IgD-negative memory B cell (primary cell): Measurements from ENCODE around the gene DSG3. TPM values are rescaled to one million over a fixed set of nuclear protein-coding genes. Genes with fewer than 3 reads are reported as not detected.
A peak's percentile ranks its signal among the peaks of the same experiment; 100 is the strongest.
"Not testable (repeated sequence)": the region's sequence is repeated elsewhere in the genome, so short reads cannot be mapped to it uniquely, and the experiment has no call there.

Experiments
- H3K27ac Mint-ChIP-seq, 3 donors: one replicate each; pipeline ENCODE4 v1.8.0; 2020 to 2022; ENCODE audit warnings: mild to moderate bottlenecking in 3 of 3, mixed read lengths in 3 of 3, moderate library complexity in 1 of 3
- H3K27me3 Mint-ChIP-seq: one replicate; pipeline ENCODE4 v1.8.0; 2021; ENCODE audit warnings: mixed read lengths
- H3K36me3 Mint-ChIP-seq: one replicate; pipeline ENCODE4 v1.8.0; 2020; ENCODE audit warnings: mild to moderate bottlenecking, mixed read lengths
- H3K4me1 Mint-ChIP-seq, 3 donors: one replicate each; pipeline ENCODE4 v1.8.0; 2020 to 2022; ENCODE audit warnings: mixed read lengths in 3 of 3, mild to moderate bottlenecking in 1 of 3
- H3K4me3 Mint-ChIP-seq, 4 donors: one replicate each; pipeline ENCODE4 v1.8.0; 2020 to 2022; ENCODE audit warnings: mild to moderate bottlenecking in 4 of 4, mixed read lengths in 4 of 4, moderate library complexity in 3 of 4
- H3K9me3 Mint-ChIP-seq, 3 donors: one replicate each; pipeline ENCODE4 v1.8.0; 2020 to 2021; ENCODE audit warnings: mixed read lengths in 3 of 3, mild to moderate bottlenecking in 1 of 3
- polyA plus RNA-seq: library from polyadenylated mRNA; unstranded; fragments of 300-500 nt; fragmentation: Illumina TruSeq; gene quantifications from one replicate; pipeline ENCODE4 v1.2.3, GENCODE V29; 2021

The DSG3 gene
- polyA plus RNA-seq, 1 donor from 2014 or later = 0.04 TPM

DNA sequence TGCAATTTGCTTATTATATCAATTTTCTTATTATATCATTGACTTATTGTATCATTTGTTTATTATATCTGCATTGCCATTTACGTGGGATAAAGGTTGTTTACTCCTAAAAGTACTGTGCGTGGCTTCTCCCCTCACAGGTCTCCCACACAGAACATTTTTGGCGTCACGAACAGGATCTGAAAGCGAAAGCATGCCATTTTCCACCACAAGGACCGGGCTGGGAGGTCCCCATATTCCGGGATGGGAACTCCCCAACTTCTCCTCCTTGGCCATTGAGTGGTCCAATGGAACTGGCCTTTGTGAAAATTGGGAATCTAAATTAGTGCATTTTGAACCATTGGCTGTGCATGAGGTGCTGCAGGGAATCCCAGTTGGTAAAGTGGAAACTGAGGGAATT is 45.6 kb downstream of the DSG3 start:
- Mint-ChIP-seq H3K9me3 (no peaks in the 10 kb centered on the region), H3K4me1 (no peaks in the 10 kb centered on the region), H3K36me3 (no peaks in the 10 kb centered on the region), H3K27me3 (peaks cover 14% of the 10 kb centered on the region), H3K27ac (no peak overlapping the region), H3K4me3 (no peak overlapping the region)

GRCh38 chr18:31493941-31494340 is 46.4 kb downstream of the DSG3 start:
- Mint-ChIP-seq H3K9me3 (no peaks in the 10 kb centered on the region), H3K4me1 (peaks cover 0 to 4% (median 3%) of the 10 kb centered on the region in 3 donors), H3K36me3 (no peaks in the 10 kb centered on the region), H3K27ac (no peak overlapping the region), H3K4me3 (no peak overlapping the region), H3K27me3 (peaks cover 19% of the 10 kb centered on the region)

- not testable (repeated sequence) for H3K4me1 Mint-ChIP-seq, H3K36me3 Mint-ChIP-seq, H3K27ac Mint-ChIP-seq, H3K4me3 Mint-ChIP-seq, H3K9me3 Mint-ChIP-seq
- H3K27me3 Mint-ChIP-seq = peaks cover 26% of the 10 kb centered on the region
These were observed 47.2 kb downstream of the DSG3 start for GRCh38 chr18:31494705-31495244.

- Mint-ChIP-seq H3K9me3 (no peaks in the 10 kb centered on the region), H3K4me3 (peak overlapping the region in 2 of 4 donors; percentile 32 to 65), H3K27ac (no peak overlapping the region), H3K27me3 (peaks cover 29% of the 10 kb centered on the region), H3K4me1 (peaks cover 0 to 9% (median 8%) of the 10 kb centered on the region in 3 donors), H3K36me3 (no peaks in the 10 kb centered on the region)
These were observed 49.9 kb downstream of the DSG3 start for GRCh38 chr18:31497404-31497835.

GRCh38 chr18:31497836-31498573 is 50.5 kb downstream of the DSG3 start, which contains the start of gene DSG2:
Gene DSG2 (plus strand): TSS chr18:31498177. CDS start chr18:31498252, 75 bp downstream.
- H3K27ac Mint-ChIP-seq = no peak within 1 kb of the TSS
- no peaks in the 10 kb centered on the region for H3K36me3 Mint-ChIP-seq
- H3K4me1 Mint-ChIP-seq = peaks cover 0 to 9% (median 8%) of the 10 kb centered on the region in 3 donors
- peaks cover 29% of the 10 kb centered on the region for H3K27me3 Mint-ChIP-seq
- H3K9me3 Mint-ChIP-seq = no peaks in the 10 kb centered on the region
- peak within 1 kb of the TSS in 3 of 4 donors; percentile 61 to 81 (median 69) for H3K4me3 Mint-ChIP-seq

- Mint-ChIP-seq H3K9me3 (no peaks in the 10 kb centered on the region), H3K27ac (no peak overlapping the region), H3K36me3 (no peaks in the 10 kb centered on the region), H3K4me3 (peak overlapping the region in 3 of 4 donors; percentile 61 to 81 (median 69)), H3K4me1 (peaks cover 0 to 9% (median 8%) of the 10 kb centered on the region in 3 donors), H3K27me3 (peaks cover 29% of the 10 kb centered on the region)
These were observed 51.3 kb downstream of the DSG3 start for GRCh38 chr18:31498574-31499524.

DNA sequence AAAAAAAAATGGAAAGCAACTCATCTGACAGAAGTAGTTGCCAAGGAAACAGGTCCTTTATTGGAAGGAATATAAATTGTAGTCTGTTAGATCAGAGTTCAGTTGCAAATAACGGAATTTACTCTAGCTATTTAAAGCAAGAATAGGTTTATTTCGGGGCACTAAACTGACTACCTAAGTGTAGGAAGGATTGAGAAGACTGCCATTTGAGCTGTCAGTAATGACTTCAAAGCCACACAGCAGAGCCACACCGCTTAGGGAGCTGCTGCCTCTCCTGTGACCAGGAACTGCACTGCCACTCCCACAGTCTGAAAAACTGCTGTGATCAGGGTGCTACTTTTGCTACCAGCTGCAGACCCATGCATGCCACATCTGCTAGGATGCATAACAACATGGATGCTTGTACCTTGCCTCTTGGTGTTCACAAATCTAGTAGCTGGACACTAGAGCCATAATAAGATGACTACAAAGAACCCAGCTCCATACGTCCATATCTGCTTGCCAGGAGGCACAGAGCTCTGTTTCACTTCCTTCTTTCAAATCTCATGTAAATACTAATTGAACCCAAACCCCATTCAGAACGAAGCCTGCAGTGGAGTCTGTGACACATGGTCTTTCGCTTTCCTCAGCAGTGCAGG is 52.6 kb downstream of the DSG3 start:
- Mint-ChIP-seq H3K36me3 (no peaks in the 10 kb centered on the region), H3K4me1 (peaks cover 0 to 9% (median 8%) of the 10 kb centered on the region in 3 donors), H3K27ac (no peak overlapping the region), H3K9me3 (no peaks in the 10 kb centered on the region), H3K4me3 (no peak overlapping the region), H3K27me3 (peaks cover 24% of the 10 kb centered on the region)

DNA sequence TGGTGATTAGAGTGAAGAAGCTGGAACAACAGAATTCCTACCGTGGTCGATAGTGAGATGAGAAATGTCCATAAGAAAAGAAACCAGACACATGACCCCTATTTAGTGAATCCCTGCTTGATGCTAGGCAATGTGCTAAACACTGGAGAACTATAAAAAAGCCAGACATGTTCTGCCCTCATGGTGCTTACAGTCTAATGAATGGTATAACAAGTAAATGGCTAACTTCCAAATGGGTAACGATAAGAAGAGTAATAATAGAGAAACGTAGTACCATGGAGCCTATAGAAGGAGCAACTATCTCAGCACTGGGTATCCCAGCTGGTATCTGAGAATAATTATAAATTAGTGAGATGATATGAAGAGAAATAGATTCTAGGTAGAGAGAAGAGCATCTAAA is 55.5 kb downstream of the DSG3 start:
- Mint-ChIP-seq H3K4me1 (peaks cover 0 to 9% (median 8%) of the 10 kb centered on the region in 3 donors), H3K4me3 (no peak overlapping the region), H3K27me3 (peaks cover 16% of the 10 kb centered on the region), H3K36me3 (no peaks in the 10 kb centered on the region), H3K27ac (no peak overlapping the region), H3K9me3 (peaks cover 0 to 3% (median 0%) of the 10 kb centered on the region in 3 donors)

DNA sequence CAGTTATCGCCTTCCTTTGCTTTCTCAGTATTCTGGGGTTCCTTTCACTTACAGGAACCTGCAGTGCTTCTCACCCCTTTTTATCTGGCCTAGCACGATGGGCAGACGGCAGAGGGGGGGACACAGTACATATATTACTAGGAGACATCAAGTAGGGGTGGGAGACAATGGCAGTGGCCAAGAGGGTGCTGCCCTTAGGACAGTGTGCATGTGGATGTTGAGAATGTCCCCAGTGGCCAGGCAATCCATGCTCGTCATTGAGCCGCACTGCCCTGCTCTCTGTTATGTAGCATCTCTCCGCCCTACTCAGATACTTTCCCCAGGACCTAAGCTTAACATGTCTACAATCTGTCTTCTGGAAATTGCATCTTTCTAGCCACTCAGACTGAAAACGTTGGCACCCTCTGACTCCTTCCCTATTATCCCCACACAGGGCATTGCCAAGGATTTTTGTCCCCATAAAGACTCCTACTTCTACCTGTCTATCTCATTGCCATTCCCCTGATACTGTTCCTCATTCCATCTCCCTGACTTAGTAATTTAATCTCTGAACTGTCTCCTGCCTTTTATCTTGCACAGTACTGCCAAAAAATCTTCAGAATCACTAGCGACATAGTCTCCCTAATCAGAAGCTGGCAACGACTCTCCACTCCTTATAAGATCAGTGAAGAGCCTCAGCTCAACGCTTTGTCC is 57.1 kb downstream of the DSG3 start:
- Mint-ChIP-seq H3K27me3 (peaks cover 7% of the 10 kb centered on the region), H3K9me3 (peaks cover 0 to 3% (median 0%) of the 10 kb centered on the region in 3 donors), H3K4me1 (peaks cover 0 to 4% (median 2%) of the 10 kb centered on the region in 3 donors), H3K4me3 (no peak overlapping the region), H3K36me3 (no peaks in the 10 kb centered on the region), H3K27ac (no peak overlapping the region)

- H3K9me3 Mint-ChIP-seq = peaks cover 0 to 3% (median 0%) of the 10 kb centered on the region in 3 donors
- peaks cover 0 to 4% (median 2%) of the 10 kb centered on the region in 3 donors for H3K4me1 Mint-ChIP-seq
- H3K27ac Mint-ChIP-seq = no peak overlapping the region
- no peak overlapping the region for H3K4me3 Mint-ChIP-seq
- H3K27me3 Mint-ChIP-seq = peaks cover 7% of the 10 kb centered on the region
- no peaks in the 10 kb centered on the region for H3K36me3 Mint-ChIP-seq
These were observed 57.6 kb downstream of the DSG3 start for GRCh38 chr18:31505156-31505555.

DNA sequence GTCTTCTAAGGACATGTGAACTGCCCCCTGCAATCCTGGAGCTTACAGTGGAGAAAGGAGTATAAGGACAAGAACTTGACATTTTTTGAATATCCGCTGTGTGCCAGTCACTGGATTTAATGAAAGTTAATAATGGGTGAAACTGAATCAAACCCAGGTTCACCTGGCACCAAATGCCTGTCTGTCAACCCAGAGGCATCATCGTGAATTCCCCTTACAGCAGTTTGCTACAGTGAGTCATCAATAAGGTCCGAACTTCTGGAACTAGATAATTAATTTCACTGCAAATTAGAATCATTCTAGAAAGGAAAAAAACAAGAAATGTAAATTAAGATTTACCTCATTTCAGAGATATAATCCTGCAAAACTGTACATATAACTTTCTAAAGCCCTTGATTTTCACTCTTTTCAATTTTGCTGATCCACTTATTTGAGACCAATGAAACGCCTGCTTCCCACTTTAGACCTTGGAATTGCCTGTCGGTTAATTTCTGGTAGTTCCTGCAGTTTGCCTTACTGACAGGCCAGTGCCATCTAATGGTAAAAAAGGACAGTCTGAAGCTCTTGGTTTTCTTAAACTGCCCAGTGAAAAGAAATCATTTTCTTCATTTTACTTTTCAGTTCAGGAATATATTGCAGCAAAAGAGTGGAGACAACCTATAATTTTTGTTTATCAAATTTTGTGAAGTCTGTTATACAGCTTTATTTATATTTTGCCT is 58.6 kb downstream of the DSG3 start:
- no peak overlapping the region for H3K4me3 Mint-ChIP-seq
- peaks cover 0 to 3% (median 0%) of the 10 kb centered on the region in 3 donors for H3K9me3 Mint-ChIP-seq
- peaks cover 3% of the 10 kb centered on the region for H3K27me3 Mint-ChIP-seq

GRCh38 chr18:31507124-31507523 is 59.6 kb downstream of the DSG3 start:
- H3K9me3 Mint-ChIP-seq, H3K27me3 Mint-ChIP-seq: not testable (repeated sequence)

More for the DNA sequence above, 58.6 kb downstream of the DSG3 start:
- H3K4me1 Mint-ChIP-seq = no peaks in the 10 kb centered on the region
- no peak overlapping the region for H3K27ac Mint-ChIP-seq
- H3K36me3 Mint-ChIP-seq = no peaks in the 10 kb centered on the region

DNA sequence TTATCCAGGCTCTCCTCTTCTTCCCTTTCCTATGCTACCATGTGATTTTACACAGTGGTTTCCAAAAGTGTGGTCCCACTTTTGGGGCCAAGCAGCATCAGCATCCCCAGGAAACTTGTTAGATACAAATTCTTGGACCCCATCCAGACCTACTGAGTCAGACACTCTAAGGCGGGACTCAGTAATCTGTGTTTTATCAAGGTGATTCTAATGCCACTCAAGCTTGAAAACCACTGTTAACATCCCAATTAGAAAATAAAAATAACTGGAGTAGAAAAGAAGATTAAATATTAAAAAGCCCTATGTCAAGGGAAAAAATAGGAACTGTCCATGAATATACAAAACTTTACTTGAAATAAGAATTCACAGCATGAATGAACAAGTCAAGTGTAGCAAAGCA is 61.2 kb downstream of the DSG3 start:
- Mint-ChIP-seq H3K9me3 (peaks cover 0 to 3% (median 0%) of the 10 kb centered on the region in 3 donors), H3K27ac (no peak overlapping the region), H3K4me3 (no peak overlapping the region), H3K27me3 (peaks cover 3% of the 10 kb centered on the region), H3K4me1 (no peaks in the 10 kb centered on the region), H3K36me3 (no peaks in the 10 kb centered on the region)

More at GRCh38 chr18:31507124-31507523, 59.6 kb downstream of the DSG3 start:
- not testable (repeated sequence) for H3K27ac Mint-ChIP-seq, H3K4me3 Mint-ChIP-seq, H3K36me3 Mint-ChIP-seq, H3K4me1 Mint-ChIP-seq
